ENCODE measurements around the gene C1orf159. TPM values are rescaled to one million over a fixed set of nuclear protein-coding genes. Genes with fewer than 3 reads are reported as not detected.

C1orf159 gene
- total and polyA plus RNA-seq, 2 of the 8 experiments (the other 6 are each of a cell fraction or from before 2014, with no cell fraction given): 10.0 to 10.9 TPM

DNA sequence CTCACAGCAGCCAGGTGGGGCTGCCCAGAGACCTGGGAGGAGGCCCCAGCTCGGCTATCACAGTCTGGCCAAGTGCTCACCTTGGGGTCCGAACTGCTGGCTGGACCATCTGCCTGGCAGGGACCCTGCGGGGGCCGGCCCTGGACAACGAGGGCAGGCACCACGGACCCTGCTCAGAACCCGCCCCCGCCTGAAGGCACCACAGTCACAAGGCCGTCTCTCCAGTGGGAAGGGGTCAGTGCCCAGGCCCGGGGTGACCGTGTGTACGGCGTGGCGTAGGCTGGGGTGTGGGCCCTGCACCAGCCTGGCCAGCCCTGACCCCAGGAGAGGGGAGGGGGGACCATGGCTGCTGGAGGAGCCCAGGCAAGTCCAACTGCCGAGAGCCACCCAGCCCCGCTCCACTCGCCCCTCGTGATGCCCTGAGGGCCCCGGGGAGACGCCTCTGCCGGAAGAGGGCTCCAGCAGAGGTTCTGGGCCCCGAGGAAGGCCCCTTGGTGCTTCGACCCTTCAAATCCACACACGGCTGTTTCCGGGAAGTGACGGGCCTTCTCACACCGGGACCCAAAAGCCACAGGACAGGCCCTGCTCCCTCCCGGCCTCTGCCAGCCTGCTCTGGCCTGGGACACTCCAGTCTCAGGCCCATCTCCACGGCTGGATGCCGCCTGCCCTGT lies 30.6 kb downstream of the C1orf159 start:
- Histone ChIP-seq H2BK120ac (replicated peaks; ENCODE audit: low read depth, low read length) (no peak overlapping the region), H2BK20ac (ENCODE audit: low read length) (no peak overlapping the region), H3K23ac (ENCODE audit: insufficient read length) (no peak overlapping the region), H3K4me2 (ENCODE audit: insufficient read depth in 1 of 2, low read depth in 2 of 2, low read length in 2 of 2) (no peak overlapping the region), H3K56ac (replicated peaks; ENCODE audit: insufficient read length, low read depth, low read length) (no peak overlapping the region), H2BK12ac (ENCODE audit: low read depth, low read length) (no peak overlapping the region), H4K91ac (replicated peaks; ENCODE audit: insufficient read length, low read length) (no peak overlapping the region), H3K9ac (replicated peaks in 1 of 4; ENCODE audit: extremely low read depth in 1 of 4, low read depth in 3 of 4, low read length in 3 of 4) (no peak overlapping the region), H2BK15ac (ENCODE audit: low read length) (no peak overlapping the region), H3K79me1 (ENCODE audit: low read depth, low read length) (no peaks in the 10 kb centered on the region), H3K27me3 (replicated peaks in 1 of 4; ENCODE audit: control insufficient read depth in 3 of 4, extremely low read depth in 1 of 4, insufficient read depth in 3 of 4, low read length in 3 of 4) (no peaks in the 10 kb centered on the region; a peak in 1 of 7 replicates), H3K4me3 (ENCODE audit: extremely low read depth in 1 of 4, insufficient read depth in 2 of 4, low read depth in 3 of 4, low read length in 4 of 4) (no peak overlapping the region), H4K20me1 (replicated peaks in 1 of 2; ENCODE audit: control insufficient read depth in 1 of 2, insufficient read depth in 2 of 2, low read length in 2 of 2) (peaks cover 0 to 3% of the 10 kb centered on the region in 2 experiments), H3K18ac (ENCODE audit: extremely low read depth, low read length) (no peak overlapping the region), H3K36me3 (ENCODE audit: control insufficient read depth in 2 of 4, insufficient read depth in 4 of 4, low read length in 3 of 4) (no peaks in the 10 kb centered on the region), H2BK5ac (ENCODE audit: low read depth, low read length) (no peak overlapping the region), H4K5ac (ENCODE audit: insufficient read length, low read depth, low read length) (no peak overlapping the region), H3K79me2 (ENCODE audit: control insufficient read depth in 1 of 2, insufficient read depth in 2 of 2, low read length in 2 of 2) (no peaks in the 10 kb centered on the region), H2AK5ac (ENCODE audit: low read depth, low read length) (no peak overlapping the region), H2AFZ (ENCODE audit: low read length) (no peak overlapping the region), H4K8ac (ENCODE audit: extremely low read depth, insufficient read depth, low read length) (peak overlapping the region; percentile 25; the same call in 1 of the 2 replicates), H3K27ac (ENCODE audit: low read depth, low read length) (no peak overlapping the region), H3K4me1 (replicated peaks in 1 of 4; ENCODE audit: control insufficient read depth in 3 of 4, insufficient read depth in 4 of 4, low read length in 3 of 4) (peaks cover 0 to under 1% (median 0%) of the 10 kb centered on the region in 4 experiments; a peak in 2 of 7 replicates), H3K4ac (replicated peaks; ENCODE audit: insufficient read length, low read depth, low read length) (no peak overlapping the region), H3K14ac (ENCODE audit: insufficient read length) (no peak overlapping the region), H3K23me2 (ENCODE audit: low read depth, low read length) (peaks cover 2% of the 10 kb centered on the region; the same call in 1 of the 2 replicates), H3K9me3 (ENCODE audit: insufficient read depth in 2 of 2, low read depth in 1 of 2, low read length in 1 of 2) (no peaks in the 10 kb centered on the region)
- WGBS, 2 experiments (ENCODE audit: extremely low coverage in 1 of 2, insufficient coverage in 1 of 2, insufficient read length in 1 of 2, insufficient replicate concordance in 2 of 2, low coverage in 1 of 2, low lambda C conversion rate in 2 of 2, missing lambda C conversion rate in 1 of 2): 92% methylated on average over 29 of the region's 30 CpGs; no CpG with 5 or more reads in 1 of the 2 experiments
- ChIA-PET POLR2A (ENCODE audit: partially characterized antibody) (no interaction called here), CTCF (ENCODE audit: partially characterized antibody) (interaction anchor here (0.6 to 2.4 kb wide), 4 partner anchors 22 to 215 kb away, joined by 3 to 8 read pairs (median 3); no protein-coding TSS in a partner anchor)
- no peak for DNase-seq (ENCODE audit: low read depth in 1 of 2, low spot score in 2 of 2)
- no peak for FAIRE-seq
- no peak for TF ChIP-seq SRF (IDR thresholded peaks at IDR 0.05; ENCODE audit: low read depth, low read length)
- TF ChIP-seq BACH1 (IDR thresholded peaks at IDR 0.05; ENCODE audit: low read length): no peak
- no peak for TF ChIP-seq EZH2 (IDR thresholded peaks at IDR 0.05; ENCODE audit: low read depth, low read length, severe bottlenecking)
- TF ChIP-seq, protein P1, sequence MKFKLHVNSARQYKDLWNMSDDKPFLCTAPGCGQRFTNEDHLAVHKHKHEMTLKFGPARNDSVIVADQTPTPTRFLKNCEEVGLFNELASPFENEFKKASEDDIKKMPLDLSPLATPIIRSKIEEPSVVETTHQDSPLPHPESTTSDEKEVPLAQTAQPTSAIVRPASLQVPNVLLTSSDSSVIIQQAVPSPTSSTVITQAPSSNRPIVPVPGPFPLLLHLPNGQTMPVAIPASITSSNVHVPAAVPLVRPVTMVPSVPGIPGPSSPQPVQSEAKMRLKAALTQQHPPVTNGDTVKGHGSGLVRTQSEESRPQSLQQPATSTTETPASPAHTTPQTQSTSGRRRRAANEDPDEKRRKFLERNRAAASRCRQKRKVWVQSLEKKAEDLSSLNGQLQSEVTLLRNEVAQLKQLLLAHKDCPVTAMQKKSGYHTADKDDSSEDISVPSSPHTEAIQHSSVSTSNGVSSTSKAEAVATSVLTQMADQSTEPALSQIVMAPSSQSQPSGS (IDR thresholded peaks at IDR 0.05; ENCODE audit: low read length): no peak
- TF ChIP-seq TCF12 (IDR thresholded peaks at IDR 0.05; ENCODE audit: low read depth, low read length): no peak

All from H1 (cell line).